Activated CD4-positive, CD25-positive, alpha-beta regulatory T cell treated with anti-CD3 and anti-CD28 coated beads, Interleukin-2, amount 50 U/mL, for 16 hours (primary cell): ENCODE results near the gene UFC1.

Experiments
- DNase-seq: peaks from one replicate; pipeline ENCODE4 v3.0.0-alpha.2; 2020; ENCODE audit warnings: low read depth, low spot score

Gene UFC1

DNA sequence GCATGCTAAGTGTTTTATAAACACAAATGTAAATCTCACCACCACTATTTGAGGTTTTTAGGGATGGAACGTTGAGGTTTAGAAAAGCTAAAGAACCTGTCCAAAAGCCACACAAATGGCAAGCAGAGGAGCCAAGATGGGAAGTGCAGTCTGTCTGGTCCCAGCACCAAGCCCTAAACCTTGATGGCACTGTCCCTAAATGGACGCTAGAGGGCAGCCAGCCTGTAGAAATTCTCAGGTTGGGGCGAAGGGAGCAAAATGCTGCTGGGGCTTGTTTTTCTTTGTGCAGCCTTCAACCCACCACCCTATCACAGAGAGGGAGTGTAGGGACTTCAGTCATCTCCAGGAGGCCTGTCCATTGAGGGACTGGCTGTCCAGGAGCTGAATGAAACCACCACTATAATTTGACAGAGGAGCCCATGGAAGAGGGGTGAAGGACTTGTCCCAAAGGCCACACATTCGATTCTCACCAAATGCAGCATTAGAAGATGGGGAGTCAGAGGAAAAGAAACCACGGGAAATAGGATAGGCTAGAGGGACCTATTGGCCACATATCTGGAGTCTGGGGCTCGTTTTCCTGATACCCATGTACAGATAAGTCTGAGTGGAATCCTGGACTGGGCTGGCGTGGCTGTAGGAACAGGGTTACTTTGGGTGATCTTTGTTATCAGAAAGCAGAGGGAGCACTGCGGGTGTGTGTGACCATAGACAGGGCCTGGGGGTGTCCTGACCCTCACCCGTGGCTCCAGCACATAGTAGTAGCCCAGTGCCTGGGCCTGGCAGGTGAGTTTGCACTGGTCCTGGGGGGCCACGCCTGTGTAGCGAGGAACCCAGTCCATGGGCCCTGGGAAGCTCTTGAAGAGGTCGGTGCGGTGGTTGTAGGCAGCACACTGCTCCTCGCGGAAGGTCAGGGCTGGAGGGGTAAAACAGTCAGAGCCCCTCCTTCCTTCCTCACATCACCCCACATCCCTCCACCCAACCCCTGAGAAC, 39.0 kb downstream of the UFC1 start:
- peak; percentile 51 for DNase-seq

GRCh38 chr1:161193561-161194235, 39.9 kb downstream of the UFC1 start:
- DNase-seq = no peak

DNA sequence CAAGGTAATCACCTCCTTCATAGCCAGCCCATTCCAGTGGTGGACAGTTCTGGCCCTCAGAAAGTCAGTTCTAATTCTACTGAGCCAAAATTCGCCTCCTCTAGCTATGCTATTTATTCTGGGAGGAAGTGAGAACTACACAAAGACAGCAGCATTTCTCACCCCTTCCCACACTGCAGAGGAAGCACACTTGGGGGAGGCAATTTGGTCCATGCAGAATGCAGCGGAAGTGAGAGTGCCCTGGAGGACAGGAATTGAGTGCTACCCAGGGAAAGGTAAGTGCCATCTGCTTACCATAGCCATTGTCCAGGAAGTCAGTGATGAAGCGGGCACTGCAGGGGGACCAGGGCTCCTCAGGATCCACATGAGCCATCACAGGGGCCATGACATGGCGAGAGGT, 41.4 kb downstream of the UFC1 start:
- DNase-seq = no peak

DNA sequence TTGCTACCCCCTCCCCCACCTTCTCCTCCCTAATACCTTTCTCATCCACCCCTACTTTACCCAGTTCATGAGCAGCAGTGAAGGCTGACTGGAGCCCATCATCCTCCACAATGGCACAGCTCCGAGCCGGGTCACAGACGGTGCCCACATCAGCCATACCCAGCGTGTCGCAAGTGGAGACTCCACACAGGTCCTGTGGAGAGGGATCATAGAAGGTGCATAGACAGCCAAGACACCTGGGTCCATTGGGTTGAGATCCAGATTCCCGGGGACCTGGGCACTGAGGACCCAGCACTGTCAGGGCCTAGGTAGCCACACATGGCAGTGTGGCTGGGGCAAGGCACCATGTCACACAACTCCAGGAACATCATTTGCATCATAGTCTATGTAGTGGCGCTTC, 42.3 kb downstream of the UFC1 start:
- DNase-seq = no peak

GRCh38 chr1:161196521-161197451, 43.0 kb downstream of the UFC1 start:
- no peak for DNase-seq

GRCh38 chr1:161197560-161198193, 43.9 kb downstream of the UFC1 start:
- DNase-seq = no peak

DNA sequence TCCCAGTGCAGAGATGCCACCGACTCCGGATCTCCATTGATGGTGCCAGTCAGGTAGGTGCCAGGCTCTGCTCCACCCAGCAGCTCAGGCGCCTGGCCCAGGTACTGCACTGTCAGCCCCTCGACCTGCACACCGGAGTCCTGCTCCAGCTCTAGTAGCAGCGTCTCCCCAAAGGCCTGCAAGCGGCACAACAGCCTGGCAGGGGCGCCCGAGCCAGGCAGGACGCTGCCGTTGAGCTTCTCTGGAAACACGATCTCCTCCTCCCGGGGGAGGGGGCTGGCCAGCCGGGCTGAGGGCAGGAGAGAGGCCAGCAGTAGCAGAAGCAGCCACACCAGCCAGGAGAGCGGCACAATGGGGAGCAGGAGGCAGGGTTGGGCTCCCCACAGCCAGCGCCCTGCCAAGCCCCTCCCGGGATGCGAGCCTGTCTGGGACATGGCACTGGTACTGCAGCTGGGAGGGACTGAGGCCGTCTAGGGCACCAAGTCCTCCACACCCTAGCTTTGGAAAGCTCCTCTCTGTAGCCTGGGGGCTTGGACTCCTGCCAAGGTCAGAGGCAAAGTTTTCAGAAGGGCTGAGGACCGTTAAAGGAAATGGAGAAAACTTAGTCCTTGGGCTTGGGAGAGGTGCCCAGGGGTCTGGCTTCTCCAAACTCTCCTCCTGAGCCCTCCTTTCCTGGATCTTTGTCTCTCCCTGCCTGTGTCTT, 44.6 kb downstream of the UFC1 start:
- no peak for DNase-seq

DNA sequence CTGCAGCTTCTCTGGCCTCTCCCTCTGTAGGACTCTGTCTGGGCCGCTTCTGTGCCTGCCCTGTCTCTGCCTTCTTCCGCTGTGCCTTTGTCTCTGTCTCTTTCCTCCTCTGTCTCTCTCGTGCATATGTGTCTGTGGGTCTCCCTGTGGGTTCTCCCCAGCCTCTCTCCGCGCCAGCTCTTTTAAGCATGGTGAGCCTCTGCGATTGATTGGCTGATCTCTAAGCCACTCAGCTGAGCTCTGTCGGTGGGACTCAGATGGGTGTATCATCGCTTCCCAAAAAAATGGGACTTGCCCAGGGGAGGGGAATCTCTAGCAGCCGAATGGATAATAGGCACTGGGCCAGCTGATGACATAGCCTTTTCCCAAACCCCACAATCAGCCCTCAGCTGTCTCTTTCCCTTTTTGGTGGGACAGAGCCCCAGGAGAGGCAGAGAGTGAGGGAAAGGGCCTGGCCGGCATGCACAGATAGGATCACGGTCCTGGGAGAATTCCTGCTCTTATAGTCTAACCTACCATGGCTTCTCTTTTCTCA, 45.2 kb downstream of the UFC1 start, which contains the start of gene ADAMTS4:
TSS of gene ADAMTS4 (minus strand) at position 158 of the 535 bp plus-strand sequence. CDS start 427 bp downstream, outside the sequence.
- DNase-seq = no peak

- no peak for DNase-seq
These were observed 45.8 kb downstream of the UFC1 start for GRCh38 chr1:161199506-161200139.

DNA sequence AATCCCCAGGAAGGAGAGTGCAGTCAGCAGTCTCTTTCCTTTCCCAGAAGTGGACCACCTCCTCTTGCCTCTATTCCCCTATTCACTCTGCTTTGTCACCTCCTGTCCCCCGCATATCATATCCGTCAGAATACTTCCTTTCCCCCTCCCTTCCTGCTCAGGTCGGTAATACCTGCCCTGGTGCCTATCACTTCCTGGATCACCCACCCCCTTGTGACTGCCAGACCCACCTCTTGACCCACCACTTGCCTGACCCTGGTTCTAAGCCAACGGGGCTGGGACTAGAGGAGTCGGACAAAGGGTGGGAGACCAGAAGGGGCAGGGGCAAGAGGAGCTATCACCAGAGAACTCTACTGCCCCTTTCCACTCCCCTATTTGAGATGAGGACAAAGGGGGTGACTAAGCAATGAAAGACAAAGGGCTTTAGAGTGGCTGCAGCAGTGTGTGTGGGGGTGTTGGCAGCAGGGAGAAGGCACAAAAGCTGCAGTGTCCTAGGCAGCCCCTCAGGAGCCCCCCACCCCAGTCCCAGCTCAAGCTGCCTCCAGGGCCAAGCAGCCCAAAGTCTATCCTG, 46.7 kb downstream of the UFC1 start:
- DNase-seq = no peak

GRCh38 chr1:161200992-161201835, 47.4 kb downstream of the UFC1 start:
- no peak for DNase-seq

GRCh38 chr1:161201836-161202712, 48.3 kb downstream of the UFC1 start, which contains the start of gene NDUFS2:
Gene NDUFS2, plus strand, starts transcription at chr1:161202367. Its CDS starts 19 bp downstream, at chr1:161202386.
- peak; percentile 94 for DNase-seq

- DNase-seq = no peak
These were observed 52.8 kb downstream of the UFC1 start for GRCh38 chr1:161206411-161207140.

DNA sequence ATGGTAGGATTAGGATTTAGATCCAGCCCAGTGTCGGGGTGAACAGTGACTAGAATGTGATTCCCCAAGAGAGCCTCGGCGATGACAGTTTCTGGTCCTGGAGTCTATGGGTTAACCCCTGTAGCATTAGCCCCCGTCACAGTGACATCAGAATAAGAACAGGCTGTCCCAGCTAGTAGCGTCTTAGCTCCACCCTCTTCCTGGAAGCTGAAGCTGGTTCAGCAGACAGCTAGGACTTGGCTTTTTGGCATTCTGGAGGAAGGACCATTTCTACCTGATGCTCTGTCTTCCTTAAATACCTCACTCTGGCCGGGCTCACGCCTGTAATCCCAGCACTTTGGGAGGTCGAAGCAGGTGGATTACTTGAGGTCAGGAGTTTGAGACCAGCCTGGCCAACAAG, 53.4 kb downstream of the UFC1 start:
- no peak for DNase-seq
